GM18519 (cell line): ENCODE measurements around the gene PNLDC1.
"Not testable (repeated sequence)": the region's sequence is repeated elsewhere in the genome, so short reads cannot be mapped to it uniquely, and the experiment has no call there.

ENCODE experiments used
- ATAC-seq: cut with Tn5 transposase; IDR thresholded peaks from one replicate; pipeline ENCODE4 v1.9.1; 2021; ENCODE audit warnings: mild to moderate bottlenecking, moderate library complexity; ENCODE audit not compliant: unreplicated experiment, low FRiP score

Gene PNLDC1

GRCh38 chr6:159842035-159842434 is 42.0 kb downstream of the PNLDC1 start:
- ATAC-seq: no peak

- no peak for ATAC-seq
Observed at GRCh38 chr6:159844737-159845645, 44.9 kb downstream of the PNLDC1 start.

GRCh38 chr6:159848552-159848951 is 48.5 kb downstream of the PNLDC1 start:
- ATAC-seq: not testable (repeated sequence)

GRCh38 chr6:159849851-159850250 is 49.8 kb downstream of the PNLDC1 start:
- not testable (repeated sequence) for ATAC-seq

- no peak for ATAC-seq
Observed at GRCh38 chr6:159852877-159853276, 52.8 kb downstream of the PNLDC1 start.

- ATAC-seq: no peak
Observed at GRCh38 chr6:159853754-159854153, 53.7 kb downstream of the PNLDC1 start.

- ATAC-seq: no peak
Observed at GRCh38 chr6:159854959-159855358, 54.9 kb downstream of the PNLDC1 start.

GRCh38 chr6:159858259-159858658 is 58.2 kb downstream of the PNLDC1 start:
- no peak for ATAC-seq

GRCh38 chr6:159860482-159860881 is 60.4 kb downstream of the PNLDC1 start:
- ATAC-seq: no peak

- no peak for ATAC-seq
Observed at GRCh38 chr6:159862103-159862502, 62.0 kb downstream of the PNLDC1 start.

- not testable (repeated sequence) for ATAC-seq
Observed at GRCh38 chr6:159863341-159863740, 63.3 kb downstream of the PNLDC1 start.

GRCh38 chr6:159865226-159865920 is 65.3 kb downstream of the PNLDC1 start:
- no peak for ATAC-seq

- ATAC-seq: no peak
Observed at GRCh38 chr6:159866286-159867247, 66.5 kb downstream of the PNLDC1 start.
